Testis (tissue), 2 donors: ENCODE results near the gene TMEM37.

Experiments used
- POLR2A ChIP-seq: fragments of 450-650 bp; IDR thresholded peaks from one replicate; pipeline ENCODE4 v1.6.1; 2017; ENCODE audit warnings: antibody characterized with exemption, mild to moderate bottlenecking, moderate library complexity
- TF ChIP-seq, protein P1 (sequence below), 3 experiments: fragments of 450-650 bp in 2 of 3; fragments of 200-600 bp in 1 of 3; sonication (generic) in 1 of 3; IDR thresholded peaks; one replicate each; pipeline ENCODE4 v1.5.1; 2016 to 2019; ENCODE audit warnings: antibody characterized with exemption in 3 of 3, mild to moderate bottlenecking in 2 of 3, moderate library complexity in 1 of 3

DNA sequence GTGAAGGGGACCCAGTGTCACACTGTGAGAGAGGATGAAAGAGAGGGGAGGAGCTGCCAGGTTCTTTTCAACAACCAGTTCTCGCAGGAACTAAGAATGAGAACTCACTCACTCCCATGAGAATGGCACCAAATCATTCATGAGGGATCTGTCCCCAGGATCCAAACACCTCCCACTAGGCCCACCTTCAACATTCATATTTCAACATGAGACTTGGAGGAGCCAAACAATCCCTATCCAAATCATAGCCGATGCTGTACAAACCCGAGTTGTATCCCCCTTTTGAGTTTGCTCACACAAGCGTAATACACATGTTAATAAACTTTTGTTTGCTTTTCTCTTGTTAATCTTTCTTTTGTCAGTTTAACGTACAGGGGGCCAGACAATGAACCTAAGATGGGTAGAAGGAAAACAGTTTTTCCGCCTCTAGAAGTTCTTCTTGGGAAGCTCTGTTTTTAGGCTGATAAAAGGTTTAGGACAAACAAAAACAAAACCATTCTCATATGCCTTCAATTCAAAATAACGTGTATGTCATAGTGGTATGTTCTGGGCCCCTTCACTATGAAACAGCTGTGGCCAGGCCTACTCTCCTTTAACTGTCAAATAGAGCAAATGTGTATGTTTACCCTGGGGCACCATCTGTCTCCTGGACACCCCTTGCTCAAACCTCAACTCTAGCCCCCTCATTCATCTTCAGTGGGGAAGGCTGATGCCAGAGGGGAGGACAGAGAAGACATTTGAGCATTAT lies 9.1 kb upstream of the TMEM37 start:
- no peak for TF ChIP-seq POLR2A
- TF ChIP-seq, protein P1, sequence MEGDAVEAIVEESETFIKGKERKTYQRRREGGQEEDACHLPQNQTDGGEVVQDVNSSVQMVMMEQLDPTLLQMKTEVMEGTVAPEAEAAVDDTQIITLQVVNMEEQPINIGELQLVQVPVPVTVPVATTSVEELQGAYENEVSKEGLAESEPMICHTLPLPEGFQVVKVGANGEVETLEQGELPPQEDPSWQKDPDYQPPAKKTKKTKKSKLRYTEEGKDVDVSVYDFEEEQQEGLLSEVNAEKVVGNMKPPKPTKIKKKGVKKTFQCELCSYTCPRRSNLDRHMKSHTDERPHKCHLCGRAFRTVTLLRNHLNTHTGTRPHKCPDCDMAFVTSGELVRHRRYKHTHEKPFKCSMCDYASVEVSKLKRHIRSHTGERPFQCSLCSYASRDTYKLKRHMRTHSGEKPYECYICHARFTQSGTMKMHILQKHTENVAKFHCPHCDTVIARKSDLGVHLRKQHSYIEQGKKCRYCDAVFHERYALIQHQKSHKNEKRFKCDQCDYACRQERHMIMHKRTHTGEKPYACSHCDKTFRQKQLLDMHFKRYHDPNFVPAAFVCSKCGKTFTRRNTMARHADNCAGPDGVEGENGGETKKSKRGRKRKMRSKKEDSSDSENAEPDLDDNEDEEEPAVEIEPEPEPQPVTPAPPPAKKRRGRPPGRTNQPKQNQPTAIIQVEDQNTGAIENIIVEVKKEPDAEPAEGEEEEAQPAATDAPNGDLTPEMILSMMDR (IDR thresholded peaks at IDR 0.05): no peak
